ENCODE results near the gene PILRA.
"Not testable (repeated sequence)": the region's sequence is repeated elsewhere in the genome, so short reads cannot be mapped to it uniquely, and the experiment has no call there.

PILRA gene

DNA sequence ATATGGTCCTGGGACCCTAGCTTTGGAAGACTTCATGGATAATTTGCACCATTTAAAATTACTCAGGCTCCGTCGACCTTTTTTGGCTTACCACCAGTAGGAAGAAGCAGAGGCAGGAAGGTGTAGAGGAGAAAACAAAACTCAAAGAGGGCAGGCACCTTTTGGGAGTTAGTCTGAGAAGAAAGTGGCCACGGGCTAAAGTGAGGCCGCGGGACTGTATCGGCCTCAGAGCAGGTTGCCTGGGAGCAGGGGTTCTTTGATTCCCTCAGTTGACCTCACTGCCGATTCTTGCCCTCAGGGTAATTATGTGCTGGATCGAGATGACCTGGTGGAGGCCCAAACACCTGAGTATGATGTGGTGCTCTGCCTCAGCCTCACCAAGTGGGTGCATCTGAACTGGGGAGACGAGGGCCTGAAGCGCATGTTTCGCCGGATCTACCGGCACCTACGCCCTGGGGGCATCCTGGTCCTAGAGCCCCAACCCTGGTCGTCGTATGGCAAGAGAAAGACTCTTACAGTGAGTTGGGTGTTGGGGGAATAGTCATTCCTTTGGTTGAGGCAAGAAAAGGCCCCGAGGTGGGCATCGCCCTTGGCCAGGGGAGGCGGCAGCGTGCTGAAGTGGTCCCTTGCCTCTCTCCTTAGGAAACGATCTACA lies 59.5 kb downstream of the PILRA start:
- Histone ChIP-seq H3K4me3 (ENCODE audit: low read length) (peak overlapping the region; percentile 95; the same call in 1 of the 2 replicates), H3K27me3 (ENCODE audit: insufficient read depth, low read length) (peaks cover 3% of the 10 kb centered on the region; the same call in 1 of the 2 replicates), H3K27ac (ENCODE audit: low read length) (no peak overlapping the region), H3K4me1 (ENCODE audit: insufficient read depth, low read length) (peaks cover 20% of the 10 kb centered on the region; the same call in 1 of the 2 replicates), H3K9me3 (ENCODE audit: insufficient read depth, low read depth, low read length) (peaks cover 2% of the 10 kb centered on the region; the same call in 1 of the 2 replicates), H3K36me3 (ENCODE audit: insufficient read depth, low read depth, low read length) (peaks cover 46% of the 10 kb centered on the region), H3K9ac (ENCODE audit: low read depth, low read length) (no peak overlapping the region; the same call in 1 of the 2 replicates)

DNA sequence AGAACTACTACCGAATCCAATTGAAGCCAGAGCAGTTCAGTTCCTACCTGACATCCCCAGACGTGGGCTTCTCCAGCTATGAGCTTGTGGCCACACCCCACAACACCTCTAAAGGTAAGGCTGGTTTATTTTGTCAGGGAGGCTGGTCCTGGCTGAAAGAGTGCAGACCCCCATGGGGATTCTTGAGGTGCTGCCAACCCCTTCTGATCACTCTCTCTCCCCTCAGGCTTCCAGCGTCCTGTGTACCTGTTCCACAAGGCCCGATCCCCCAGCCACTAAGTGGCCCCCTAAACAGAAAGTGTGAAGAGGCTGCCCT lies 59.9 kb downstream of the PILRA start:
- Histone ChIP-seq H3K9ac (ENCODE audit: low read depth, low read length) (no peak overlapping the region), H3K4me1 (ENCODE audit: insufficient read depth, low read length) (peaks cover 20% of the 10 kb centered on the region; the same call in 1 of the 2 replicates), H3K27ac (ENCODE audit: low read length) (no peak overlapping the region), H3K9me3 (ENCODE audit: insufficient read depth, low read depth, low read length) (no peaks in the 10 kb centered on the region), H3K36me3 (ENCODE audit: insufficient read depth, low read depth, low read length) (peaks cover 46% of the 10 kb centered on the region), H3K27me3 (ENCODE audit: insufficient read depth, low read length) (no peaks in the 10 kb centered on the region), H3K4me3 (ENCODE audit: low read length) (no peak overlapping the region)

DNA sequence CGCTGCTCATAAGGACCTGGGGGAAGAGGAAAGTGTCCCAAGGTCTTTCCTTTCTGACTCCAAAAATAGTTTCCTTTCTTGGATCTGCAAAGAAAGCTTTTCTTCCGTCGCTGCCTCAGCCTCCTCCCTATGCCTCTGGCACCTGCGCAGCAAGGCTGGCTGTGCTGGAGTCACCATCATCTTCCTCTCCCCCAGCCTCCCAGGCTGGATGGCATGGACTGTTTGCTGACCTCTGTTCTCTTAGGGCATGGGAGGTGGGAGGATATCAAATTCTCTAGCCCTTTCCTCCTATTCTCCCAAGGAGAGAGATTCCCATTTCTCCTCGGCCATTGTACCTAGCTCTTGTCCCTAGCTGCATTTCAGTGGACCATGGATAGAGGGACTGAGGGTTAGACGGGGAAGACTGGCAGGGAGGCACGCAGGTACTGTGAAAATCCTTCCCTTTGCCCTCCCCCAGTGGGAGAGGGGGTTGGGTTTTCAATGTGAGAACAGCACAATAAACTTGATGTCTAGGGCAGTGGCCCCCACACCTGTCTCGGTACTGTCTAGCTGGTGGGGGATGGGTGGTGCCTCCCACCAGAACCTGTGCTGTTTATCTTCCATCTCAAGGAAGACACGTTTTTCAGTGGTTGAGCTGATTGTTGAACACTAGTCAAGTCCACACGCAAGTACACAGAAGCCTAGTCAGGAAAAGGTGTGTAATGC lies 60.5 kb downstream of the PILRA start:
- no peak overlapping the region for H3K27ac ChIP-seq (ENCODE audit: low read length)
- H3K4me3 ChIP-seq (ENCODE audit: low read length) = no peak overlapping the region
- H3K9ac ChIP-seq (ENCODE audit: low read depth, low read length) = no peak overlapping the region
- H3K36me3 ChIP-seq (ENCODE audit: insufficient read depth, low read depth, low read length) = peaks cover 46% of the 10 kb centered on the region
- peaks cover 20% of the 10 kb centered on the region; the same call in 1 of the 2 replicates for H3K4me1 ChIP-seq (ENCODE audit: insufficient read depth, low read length)
- no peaks in the 10 kb centered on the region for H3K9me3 ChIP-seq (ENCODE audit: insufficient read depth, low read depth, low read length)
- no peaks in the 10 kb centered on the region for H3K27me3 ChIP-seq (ENCODE audit: insufficient read depth, low read length)

DNA sequence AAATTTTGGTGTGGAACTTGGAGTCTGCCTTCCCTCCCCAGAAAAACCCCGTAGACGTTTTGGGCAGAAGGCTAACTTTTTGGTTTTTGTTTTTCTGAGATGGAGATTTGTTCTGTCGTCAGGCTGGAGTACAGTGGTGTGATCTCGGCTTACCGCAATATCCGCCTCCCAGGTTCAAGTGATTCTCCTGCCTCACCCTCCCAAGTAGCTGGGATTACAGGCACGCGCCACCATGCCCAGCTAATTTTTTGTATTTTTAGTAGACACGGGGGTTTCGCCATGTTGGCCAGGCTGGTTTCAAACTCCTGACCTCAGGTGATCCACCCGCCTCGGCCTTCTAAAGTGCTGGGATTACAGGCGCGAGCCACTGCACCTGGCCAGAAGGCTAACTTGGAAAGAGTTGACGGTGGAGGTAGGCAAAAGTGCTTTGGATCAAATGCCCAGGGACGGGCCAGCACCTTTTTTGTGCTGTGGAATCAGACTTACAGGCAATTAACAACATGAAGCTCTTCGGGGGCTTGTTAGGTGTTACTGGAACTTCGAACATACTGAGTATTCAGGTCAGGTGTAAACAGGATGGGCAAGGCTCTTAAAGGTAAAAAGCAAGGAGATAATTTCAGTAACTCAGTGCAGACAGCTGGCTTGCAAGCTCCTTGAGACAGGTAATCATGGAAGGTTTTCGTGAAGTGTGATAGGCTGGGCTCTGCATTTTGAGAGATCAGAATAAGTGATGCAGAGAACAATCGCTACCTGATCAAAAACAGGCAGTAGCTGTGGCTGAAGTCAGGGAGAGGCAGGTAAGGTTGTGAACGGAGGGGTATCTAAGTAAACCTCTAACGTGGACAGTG lies 61.2 kb downstream of the PILRA start:
- peaks cover 20% of the 10 kb centered on the region; the same call in 1 of the 2 replicates for H3K4me1 ChIP-seq (ENCODE audit: insufficient read depth, low read length)
- H3K9ac ChIP-seq (ENCODE audit: low read depth, low read length) = peak overlapping the region; percentile 92; the same call in 1 of the 2 replicates
- H3K27me3 ChIP-seq (ENCODE audit: insufficient read depth, low read length) = no peaks in the 10 kb centered on the region
- no peak overlapping the region for H3K27ac ChIP-seq (ENCODE audit: low read length)
- no peaks in the 10 kb centered on the region for H3K9me3 ChIP-seq (ENCODE audit: insufficient read depth, low read depth, low read length)
- H3K4me3 ChIP-seq (ENCODE audit: low read length) = peak overlapping the region; percentile 89
- H3K36me3 ChIP-seq (ENCODE audit: insufficient read depth, low read depth, low read length) = peaks cover 46% of the 10 kb centered on the region

DNA sequence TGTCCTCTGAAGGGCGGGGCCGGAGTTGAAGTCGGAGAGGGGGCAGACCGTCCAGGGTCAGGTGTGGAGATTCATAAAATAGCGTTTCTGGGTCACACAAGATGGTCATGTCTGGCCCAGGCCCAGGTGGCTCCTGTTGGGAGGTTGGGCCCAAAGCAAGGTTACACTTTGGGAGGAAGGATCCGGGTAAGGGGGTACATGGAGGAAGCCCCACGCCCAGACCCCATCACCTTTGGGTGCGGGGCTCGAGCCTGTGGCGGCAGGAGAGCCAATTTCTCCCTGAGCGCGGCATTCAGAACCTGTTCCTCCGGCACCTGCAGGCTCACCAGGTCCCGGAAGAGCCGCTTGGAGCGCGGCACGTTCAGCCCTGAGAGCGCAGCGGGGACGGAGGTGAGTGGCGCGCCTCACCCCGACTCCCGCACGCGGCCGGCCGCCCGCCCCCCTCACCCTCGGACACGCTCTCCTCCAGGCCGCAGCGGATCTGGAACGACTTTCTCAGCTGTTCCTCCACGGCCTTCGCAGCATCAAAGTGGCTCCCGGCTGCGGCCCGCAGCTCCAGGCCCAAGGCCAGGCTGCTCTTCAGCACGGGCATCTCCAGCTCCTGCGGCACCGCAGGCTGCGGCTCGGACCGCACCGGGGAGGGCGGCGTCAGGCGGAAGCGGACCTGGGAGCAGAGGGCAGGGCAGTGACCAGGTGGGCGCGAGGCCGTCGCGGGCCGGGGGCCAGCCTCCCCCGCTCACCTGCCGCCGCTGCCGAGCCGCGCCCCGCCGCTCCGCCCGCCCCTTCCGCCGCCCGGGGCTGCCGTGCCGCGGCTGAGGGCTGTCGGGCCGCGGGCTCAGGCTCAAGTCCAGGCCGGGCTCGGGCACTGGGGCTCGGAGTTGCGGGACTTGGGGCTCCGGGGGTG lies 62.4 kb downstream of the PILRA start:
- no peaks in the 10 kb centered on the region for H3K27me3 ChIP-seq (ENCODE audit: insufficient read depth, low read length)
- H3K4me3 ChIP-seq (ENCODE audit: low read length) = peak overlapping the region; percentile 89
- no peaks in the 10 kb centered on the region for H3K9me3 ChIP-seq (ENCODE audit: insufficient read depth, low read depth, low read length)
- H3K9ac ChIP-seq (ENCODE audit: low read depth, low read length) = peak overlapping the region; percentile 92
- H3K4me1 ChIP-seq (ENCODE audit: insufficient read depth, low read length) = peaks cover 20% of the 10 kb centered on the region; the same call in 1 of the 2 replicates
- peaks cover 46% of the 10 kb centered on the region for H3K36me3 ChIP-seq (ENCODE audit: insufficient read depth, low read depth, low read length)
- peak overlapping the region; percentile 27 for H3K27ac ChIP-seq (ENCODE audit: low read length)

DNA sequence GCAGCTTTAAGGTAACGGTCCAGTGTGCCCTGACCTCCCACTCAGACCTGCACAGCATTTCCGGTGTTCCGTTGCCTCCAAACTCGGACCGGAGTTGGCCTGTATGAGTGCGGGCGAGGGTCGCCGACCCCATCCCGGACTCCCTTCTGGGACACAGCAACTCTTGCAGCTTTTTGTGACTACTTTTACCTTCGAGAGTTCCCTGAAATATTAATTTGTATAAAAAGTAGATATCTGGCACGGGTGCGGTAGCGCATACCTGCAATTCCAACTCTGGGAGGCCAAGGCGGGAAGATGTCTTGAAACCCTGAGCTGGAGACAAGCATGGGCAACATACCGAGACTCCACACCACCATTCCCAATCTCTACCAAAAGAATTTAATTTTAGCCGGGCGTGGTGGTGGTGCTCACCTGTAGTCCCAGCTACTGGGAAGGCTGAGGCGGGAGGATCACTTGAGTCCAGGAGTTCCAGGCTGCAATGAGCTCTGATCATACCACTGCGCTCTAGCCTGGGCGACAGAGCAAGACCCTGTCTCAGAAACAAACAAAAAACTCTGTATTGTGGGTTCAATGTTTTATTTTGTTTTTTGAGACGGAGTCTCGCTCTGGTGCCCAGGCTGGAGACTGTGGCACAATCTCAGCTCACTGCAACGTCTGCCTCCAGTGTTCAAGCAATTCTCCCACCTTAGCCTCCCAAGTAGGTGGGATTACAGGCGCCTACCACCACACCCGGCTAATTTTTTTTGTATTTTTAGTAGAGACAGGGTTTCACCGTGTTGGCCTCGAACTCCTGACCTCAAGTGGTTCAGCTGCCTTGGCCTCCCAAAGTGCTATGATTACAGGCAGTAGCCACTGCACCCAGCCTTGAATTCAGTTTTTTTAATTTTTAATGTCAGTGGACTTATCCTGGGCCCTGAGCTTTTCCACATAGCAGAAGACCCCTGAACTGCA lies 64.1 kb downstream of the PILRA start:
- H3K4me1 ChIP-seq (ENCODE audit: insufficient read depth, low read length) = peaks cover 4% of the 10 kb centered on the region; the same call in 1 of the 2 replicates
- H3K9ac ChIP-seq (ENCODE audit: low read depth, low read length) = peak overlapping the region; percentile 8; the same call in 1 of the 2 replicates
- no peak overlapping the region for H3K27ac ChIP-seq (ENCODE audit: low read length)

DNA sequence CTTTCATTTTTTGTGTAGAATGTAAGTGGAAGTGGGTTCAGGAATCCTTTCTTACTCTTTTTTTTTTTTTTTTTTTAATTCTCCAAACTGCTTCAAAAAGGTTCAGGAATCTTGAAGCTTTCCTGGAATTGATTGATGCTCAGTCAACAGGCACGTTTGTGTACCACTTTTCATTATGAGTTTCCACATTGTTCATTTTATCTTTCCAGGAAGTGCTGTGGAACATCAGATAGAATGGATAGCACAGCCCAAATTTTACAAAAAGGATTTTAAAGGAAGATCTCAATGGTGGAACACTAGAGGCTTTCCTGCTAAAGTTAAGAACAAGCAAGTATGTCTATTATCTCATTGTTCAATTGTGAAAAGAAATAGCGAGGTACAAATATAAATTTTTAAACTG lies 64.9 kb downstream of the PILRA start:
- no peaks in the 10 kb centered on the region for H3K9me3 ChIP-seq (ENCODE audit: insufficient read depth, low read depth, low read length)
- H3K4me3 ChIP-seq (ENCODE audit: low read length) = no peak overlapping the region
- H3K27ac ChIP-seq (ENCODE audit: low read length) = no peak overlapping the region
- H3K36me3 ChIP-seq (ENCODE audit: insufficient read depth, low read depth, low read length) = peaks cover 21% of the 10 kb centered on the region
- H3K27me3 ChIP-seq (ENCODE audit: insufficient read depth, low read length) = no peaks in the 10 kb centered on the region
- peaks cover 3% of the 10 kb centered on the region; the same call in 1 of the 2 replicates for H3K4me1 ChIP-seq (ENCODE audit: insufficient read depth, low read length)
- no peak overlapping the region for H3K9ac ChIP-seq (ENCODE audit: low read depth, low read length)

More for the DNA sequence above, 64.1 kb downstream of the PILRA start:
- Histone ChIP-seq H3K27me3 (ENCODE audit: insufficient read depth, low read length) (no peaks in the 10 kb centered on the region), H3K4me3 (ENCODE audit: low read length) (no peak overlapping the region), H3K9me3 (ENCODE audit: insufficient read depth, low read depth, low read length) (no peaks in the 10 kb centered on the region), H3K36me3 (ENCODE audit: insufficient read depth, low read depth, low read length) (peaks cover 28% of the 10 kb centered on the region)

DNA sequence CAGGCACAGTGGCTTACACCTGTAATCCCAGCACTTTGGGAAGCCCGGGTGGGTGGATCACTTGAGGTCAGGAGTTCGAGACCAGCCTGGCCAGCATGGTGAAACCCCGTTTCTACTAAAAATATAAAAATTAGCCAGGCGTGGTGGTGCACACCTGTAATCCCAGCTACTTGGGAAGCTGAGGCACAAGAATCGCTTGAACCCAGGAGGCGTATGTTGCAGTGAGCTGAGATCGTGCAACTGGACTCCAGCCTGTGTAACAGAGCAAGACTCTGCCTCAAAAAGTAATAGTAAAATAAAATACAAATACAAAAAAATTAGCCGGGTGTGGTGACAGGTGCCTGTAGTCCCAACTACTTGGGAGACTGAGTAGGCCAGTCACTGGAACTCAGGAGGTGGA lies 65.4 kb downstream of the PILRA start:
- H3K4me1 ChIP-seq (ENCODE audit: insufficient read depth, low read length); H3K4me3 ChIP-seq (ENCODE audit: low read length); H3K9me3 ChIP-seq (ENCODE audit: insufficient read depth, low read depth, low read length); H3K27ac ChIP-seq (ENCODE audit: low read length); H3K27me3 ChIP-seq (ENCODE audit: insufficient read depth, low read length); H3K9ac ChIP-seq (ENCODE audit: low read depth, low read length): not testable (repeated sequence)
- H3K36me3 ChIP-seq (ENCODE audit: insufficient read depth, low read depth, low read length) = peaks cover 15% of the 10 kb centered on the region

DNA sequence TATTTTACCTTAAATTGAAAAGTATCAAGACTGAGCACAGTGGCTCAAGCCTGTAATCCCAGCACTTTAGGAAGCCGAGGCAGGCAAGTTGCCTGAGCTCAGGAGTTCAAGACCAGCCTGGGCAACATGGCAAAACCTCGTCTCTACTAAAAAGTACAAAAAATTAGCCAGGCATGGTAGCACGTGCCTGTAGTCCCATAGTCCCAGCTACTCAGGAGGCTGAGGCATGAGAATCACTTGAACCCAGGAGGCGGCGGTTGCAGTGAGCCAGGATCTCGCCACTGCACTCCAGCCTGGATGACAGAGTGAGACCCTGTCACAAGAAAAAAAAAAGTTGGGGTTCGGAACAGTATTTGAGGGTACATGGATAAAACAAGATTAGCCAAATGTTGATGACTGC lies 66.0 kb downstream of the PILRA start:
- H3K4me1 ChIP-seq (ENCODE audit: insufficient read depth, low read length); H3K27me3 ChIP-seq (ENCODE audit: insufficient read depth, low read length); H3K4me3 ChIP-seq (ENCODE audit: low read length); H3K9ac ChIP-seq (ENCODE audit: low read depth, low read length); H3K27ac ChIP-seq (ENCODE audit: low read length); H3K9me3 ChIP-seq (ENCODE audit: insufficient read depth, low read depth, low read length): not testable (repeated sequence)
- peaks cover 10% of the 10 kb centered on the region for H3K36me3 ChIP-seq (ENCODE audit: insufficient read depth, low read depth, low read length)
